A549 (cell line): Measurements from ENCODE around the gene KCNG4. TPM values are rescaled to one million over a fixed set of nuclear protein-coding genes. Genes with fewer than 3 reads are reported as not detected.

Source experiments
- ATAC-seq, 2 experiments: fragments of 200-7000 bp in 1 of 2; fragments of >200 bp in 1 of 2; cut with Nextera tagmentation in 1 of 2; cut with Tn5 transposase in 1 of 2; 3 replicates each; pipeline versions ENCODE4 v1.8.0 to v1.9.1; 2018 to 2020; ENCODE audit warnings: mild to moderate bottlenecking in 1 of 2, moderate library complexity in 1 of 2
- CTCF ChIA-PET: fragments of 300-600 bp; sonication (Branson Sonifier 250); formaldehyde crosslinking; extraction: SDS; loops from one replicate; lab custom pipeline; 2021; ENCODE audit warnings: antibody characterized with exemption, inconsistent platforms; lab: Yijun Ruan, JAX
- POLR2A ChIA-PET: fragments of 350-600 bp; formaldehyde crosslinking; extraction: SDS; loops from one replicate; lab custom pipeline; 2021; ENCODE audit warnings: antibody characterized with exemption, inconsistent platforms; lab: Yijun Ruan, JAX
- DNase-seq, 2 experiments: peaks; one replicate each; pipeline versions ENCODE4 v3.0.0 to v3.0.0-alpha.2; 2011 to 2016; ENCODE audit warnings: low read depth in 1 of 2, low spot score in 1 of 2
- FAIRE-seq: peaks from 2 replicates; lab custom pipeline; 2011; peaks lifted over from hg19 to GRCh38; lab: Jason Lieb, UNC
- H3K27ac ChIP-seq, 2 experiments: fragments of >200 bp; sonication (Bioruptor Twin); formaldehyde crosslinking; 3 replicates each; pipeline ENCODE4 v1.5.1; 2016 to 2017
- H3K4me1 ChIP-seq: fragments of >200 bp; sonication (Bioruptor Twin); formaldehyde crosslinking; 3 replicates; pipeline ENCODE4 v1.6.1; 2016
- H3K4me2 ChIP-seq: fragments of >200 bp; sonication (Bioruptor Twin); formaldehyde crosslinking; 3 replicates; pipeline ENCODE4 v1.6.1; 2016
- H3K4me3 ChIP-seq: fragments of >200 bp; sonication (Bioruptor Twin); formaldehyde crosslinking; 3 replicates; pipeline ENCODE4 v1.5.1; 2016
- H3K9me3 ChIP-seq: fragments of >200 bp; sonication (Bioruptor Twin); formaldehyde crosslinking; 3 replicates; pipeline ENCODE4 v1.6.1; 2016
- BHLHE40 ChIP-seq: IDR thresholded peaks from 2 replicates; pipeline ENCODE4 v1.6.1; 2012; ENCODE audit warnings: low read depth, low read length, inconsistent platforms
- CBX2 ChIP-seq: fragments of 200-600 bp; sonication (generic); IDR thresholded peaks from 2 replicates; pipeline ENCODE4 v1.6.1; 2016; ENCODE audit warnings: low read depth, mild to moderate bottlenecking, borderline replicate concordance
- CEBPB ChIP-seq, 2 experiments: fragments of >200 bp in 1 of 2; sonication (Bioruptor Twin) in 1 of 2; formaldehyde crosslinking in 1 of 2; IDR thresholded peaks; 2 replicates each; pipeline ENCODE4 v1.6.1; 2012 to 2016
- CHD2 ChIP-seq: fragments of 150-350 bp; IDR thresholded peaks from 2 replicates; pipeline ENCODE4 v1.6.1; 2014; ENCODE audit warnings: low read length; ENCODE audit not compliant: partially characterized antibody
- EHF ChIP-seq: fragments of 250-450 bp; sonication (Bioruptor Pico); IDR thresholded peaks from 2 replicates; pipeline ENCODE4 v1.5.0; 2020; ENCODE audit warnings: mild to moderate bottlenecking
- FOSL2 ChIP-seq, 2 experiments: fragments of 450-650 bp in 1 of 2; fragments of >200 bp in 1 of 2; sonication (Bioruptor Twin) in 1 of 2; formaldehyde crosslinking; IDR thresholded peaks; 2 replicates each; pipeline versions ENCODE4 v1.5.0 to v1.6.1; 2016 to 2020; ENCODE audit warnings: mild to moderate bottlenecking in 1 of 2, moderate library complexity in 1 of 2
- HMGXB4 ChIP-seq: fragments of 250-450 bp; sonication (Bioruptor Pico); IDR thresholded peaks from 2 replicates; pipeline ENCODE4 v1.5.0; 2021; ENCODE audit warnings: mild to moderate bottlenecking, moderate library complexity, borderline replicate concordance
- HOXB13 ChIP-seq: fragments of 250-450 bp; sonication (Bioruptor Pico); IDR thresholded peaks from 2 replicates; pipeline ENCODE4 v1.5.0; 2020; ENCODE audit warnings: low read depth, mild to moderate bottlenecking, moderate library complexity
- JUN ChIP-seq, 2 experiments: fragments of >200 bp; sonication (Bioruptor Twin); formaldehyde crosslinking; IDR thresholded peaks; 2 replicates in 1 of 2; 3 replicates in 1 of 2; pipeline ENCODE4 v1.6.1; 2016 to 2017
- MAX ChIP-seq: IDR thresholded peaks from 2 replicates; pipeline ENCODE4 v1.6.1; 2012
- NPAS2 ChIP-seq: fragments of 250-450 bp; sonication (Bioruptor Pico); IDR thresholded peaks from 2 replicates; pipeline ENCODE4 v1.8.0; 2022; ENCODE audit warnings: mild to moderate bottlenecking, moderate library complexity, borderline replicate concordance
- PHF8 ChIP-seq: fragments of 200-600 bp; sonication (generic); IDR thresholded peaks from 2 replicates; pipeline ENCODE4 v1.6.1; 2016; ENCODE audit warnings: low read depth, mild to moderate bottlenecking, antibody characterized with exemption, moderate library complexity, borderline replicate concordance
- RAD21 ChIP-seq, 2 experiments: fragments of >200 bp in 1 of 2; sonication (Bioruptor Twin) in 1 of 2; formaldehyde crosslinking in 1 of 2; IDR thresholded peaks in 1 of 2; conservative IDR thresholded peaks in 1 of 2; 2 replicates in 1 of 2; 3 replicates in 1 of 2; pipeline ENCODE4 v1.6.1; 2012 to 2018; ENCODE audit warnings: inconsistent platforms in 1 of 2
- REST ChIP-seq: fragments of 200-600 bp; sonication (generic); IDR thresholded peaks from 2 replicates; pipeline ENCODE4 v1.6.1; 2016; ENCODE audit warnings: antibody characterized with exemption, mild to moderate bottlenecking, moderate library complexity
- RNF2 ChIP-seq: fragments of 200-600 bp; sonication (generic); IDR thresholded peaks from 2 replicates; pipeline ENCODE4 v1.6.1; 2016; ENCODE audit warnings: low read depth, mild to moderate bottlenecking, antibody characterized with exemption, moderate library complexity, borderline replicate concordance
- TFCP2L1 ChIP-seq: fragments of 250-450 bp; sonication (Bioruptor Pico); IDR thresholded peaks from 2 replicates; pipeline ENCODE4 v1.5.0; 2021; ENCODE audit warnings: mild to moderate bottlenecking
- TP53 ChIP-seq: fragments of 250-450 bp; sonication (Bioruptor Pico); IDR thresholded peaks from 2 replicates; pipeline ENCODE4 v1.5.0; 2021; ENCODE audit warnings: mild to moderate bottlenecking, moderate library complexity
- ZC3H11A ChIP-seq: fragments of 450-650 bp; IDR thresholded peaks from 2 replicates; pipeline ENCODE4 v1.6.1; 2014; ENCODE audit warnings: antibody characterized with exemption, mild to moderate bottlenecking
- ZNF302 ChIP-seq: fragments of 250-450 bp; sonication (Bioruptor Pico); IDR thresholded peaks from 2 replicates; pipeline ENCODE4 v1.9.0; 2021; ENCODE audit warnings: inconsistent platforms, mild to moderate bottlenecking, moderate library complexity
- ZSCAN20 ChIP-seq: fragments of 250-450 bp; sonication (Bioruptor Pico); IDR thresholded peaks from 2 replicates; pipeline ENCODE4 v1.8.0; 2022; ENCODE audit warnings: mild to moderate bottlenecking, moderate library complexity
- WGBS: methylation state at CpG from one replicate; pipeline ENCODE4 v1.1.6; 2017; ENCODE audit errors: missing lambda C conversion rate; 5-methylcytosine and 5-hydroxymethylcytosine counted together
- polyA plus RNA-seq, 4 experiments: library from polyadenylated mRNA; depleted of rRNA in 3 of 4; stranded (reverse); fragments of >200 nt; fragmentation: RNase III in 1 of 4; extraction: RNeasy Plus Mini Kit Qiagen cat#74134 plus additional on column Dnase treatment in 1 of 4; gene quantifications; 2 replicates in 3 of 4; 3 replicates in 1 of 4; pipeline ENCODE4 v1.2.3, GENCODE V29; 2011 to 2017

KCNG4 gene
- polyA plus RNA-seq, 2 of the 4 experiments (the other 2 are of a cell fraction) = not detected

- no peak for FAIRE-seq
- no peak overlapping the region for H3K27ac ChIP-seq
- no peak overlapping the region for H3K4me3 ChIP-seq
- no peak for DNase-seq
- no peaks in the 10 kb centered on the region for H3K9me3 ChIP-seq
- ATAC-seq = no peak
- WGBS = 51% methylated on average over 8 of the region's 8 CpGs
- CTCF ChIA-PET = interaction anchor here (1.1 to 1.9 kb wide), 5 partner anchors 9 to 254 kb away, joined by 3 to 6 read pairs (median 4); partner anchors contain the start of gene ADAD2
- POLR2A ChIA-PET = interaction anchor here (0.6 kb wide), 1 partner anchor 69 kb away, joined by 4 read pairs; no protein-coding TSS in a partner anchor
- H3K4me1 ChIP-seq = no peaks in the 10 kb centered on the region
- no peak for TF ChIP-seq REST
- TF ChIP-seq HOXB13 = no peak
- TF ChIP-seq RNF2 = no peak
- TF ChIP-seq BHLHE40 = no peak
- TF ChIP-seq EHF (CRISPR knock-in tag) = no peak
- no peak for TF ChIP-seq TFCP2L1 (CRISPR knock-in tag)
- TF ChIP-seq PHF8 = no peak
- TF ChIP-seq HMGXB4 (CRISPR knock-in tag) = no peak
- no peak for TF ChIP-seq CBX2
- no peak for TF ChIP-seq TP53
- TF ChIP-seq RAD21 (conservative IDR thresholded peaks at IDR 0.05 in 1 of 2, IDR thresholded peaks at IDR 0.05 in 1 of 2) = no peak
- no peak for TF ChIP-seq ZSCAN20
- TF ChIP-seq FOSL2 (IDR thresholded peaks at IDR 0.05) = no peak
- no peak for TF ChIP-seq FOSL2 (CRISPR knock-in tag; IDR thresholded peaks at IDR 0.05)
- no peak for TF ChIP-seq MAX
- TF ChIP-seq CHD2 = no peak
- no peak for TF ChIP-seq JUN (IDR thresholded peaks at IDR 0.05)
- no peak for TF ChIP-seq NPAS2 (CRISPR knock-in tag)
- no peak overlapping the region for H3K4me2 ChIP-seq
Observed at GRCh38 chr16:84207879-84208278, 31.9 kb downstream of the KCNG4 start.

GRCh38 chr16:84207251-84207650 lies 32.6 kb downstream of the KCNG4 start:
- ATAC-seq (no peak), DNase-seq (no peak), FAIRE-seq (no peak)
- Histone ChIP-seq H3K4me2 (no peak overlapping the region), H3K4me3 (no peak overlapping the region), H3K27ac (no peak overlapping the region), H3K4me1 (no peaks in the 10 kb centered on the region), H3K9me3 (no peaks in the 10 kb centered on the region)
- 71% methylated on average over 6 of the region's 6 CpGs for WGBS
- TF ChIP-seq ZC3H11A (no peak), CEBPB (IDR thresholded peaks at IDR 0.05) (no peak), HMGXB4 (CRISPR knock-in tag) (no peak), ZNF302 (no peak)
- CTCF ChIA-PET = interaction anchor here (1.1 to 1.9 kb wide), 4 partner anchors 8 to 253 kb away, joined by 3 to 5 read pairs (median 4); partner anchors contain the start of gene ADAD2
- POLR2A ChIA-PET = interaction anchor here (0.6 kb wide), 1 partner anchor 70 kb away, joined by 4 read pairs; no protein-coding TSS in a partner anchor
